Gastroesophageal sphincter (tissue), 3 donors: Measurements from ENCODE around the gene COX7B2.

Experiments used
- CTCF ChIP-seq, 4 experiments: fragments of 200-600 bp in 2 of 4; fragments of 450-650 bp in 2 of 4; sonication (generic) in 1 of 4; IDR thresholded peaks; one replicate each; pipeline ENCODE4 v1.5.1; 2017 to 2019; ENCODE audit warnings: antibody characterized with exemption in 4 of 4, mild to moderate bottlenecking in 2 of 4, moderate library complexity in 2 of 4
- EP300 ChIP-seq: sonication (generic); formaldehyde crosslinking; IDR thresholded peaks from one replicate; pipeline ENCODE4 v1.6.1; 2017; ENCODE audit warnings: antibody characterized with exemption, mild to moderate bottlenecking
- POLR2A ChIP-seq, 2 donors: fragments of 450-650 bp; IDR thresholded peaks; one replicate each; pipeline ENCODE4 v1.6.1; 2017; ENCODE audit warnings: antibody characterized with exemption in 2 of 2, mild to moderate bottlenecking in 2 of 2, moderate library complexity in 1 of 2
- POLR2AphosphoS5 ChIP-seq: sonication (generic); formaldehyde crosslinking; IDR thresholded peaks from one replicate; pipeline ENCODE4 v1.6.1; 2017; ENCODE audit warnings: antibody characterized with exemption

GRCh38 chr4:46927201-46927600 is 18.2 kb upstream of the COX7B2 start:
- no peak for TF ChIP-seq CTCF (IDR thresholded peaks at IDR 0.05)
- TF ChIP-seq EP300: no peak
- no peak for TF ChIP-seq POLR2AphosphoS5
- no peak for TF ChIP-seq POLR2A (IDR thresholded peaks at IDR 0.05)
